HTERT RPE-1 (cell line): ENCODE results near the gene GPX2.

Source experiments
- in situ Hi-C: fragments of 300-500 bp; cut with MboI; formaldehyde crosslinking; loops from 4 replicates; pipeline ENCODE4 v1.14.3; 2020; ENCODE audit warnings: low sequenced_read_pairs

GPX2 gene

DNA sequence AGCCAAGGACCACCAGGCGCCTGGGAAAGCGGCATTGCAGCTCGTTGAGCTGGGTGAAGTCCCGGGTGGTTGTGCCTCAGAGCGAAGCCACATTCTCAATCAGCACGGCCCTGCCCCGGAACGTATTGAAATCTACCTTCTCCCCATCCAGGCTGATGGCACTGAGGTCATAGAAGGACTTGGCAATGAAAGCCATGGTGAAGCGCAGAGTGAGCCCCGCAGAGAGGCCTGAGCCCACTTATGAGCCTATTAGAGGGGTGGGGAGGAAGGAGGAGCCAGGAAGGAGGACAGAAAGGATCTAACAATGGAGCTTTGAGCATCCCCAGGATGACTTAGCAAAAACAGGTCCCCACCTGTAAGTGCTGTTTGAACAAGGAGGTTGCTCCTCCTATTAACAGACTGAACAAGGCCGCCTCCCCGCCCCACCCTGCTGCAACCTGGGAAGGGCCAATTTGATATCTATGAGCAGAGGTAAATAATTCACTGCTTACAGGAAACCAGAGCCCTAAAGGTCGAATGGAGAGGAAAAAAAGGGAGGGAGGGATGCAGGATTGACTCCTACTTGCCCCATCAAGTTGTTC lies at the start of gene GPX2:
Gene GPX2, minus strand, starts transcription at position 215 of the 581 bp plus-strand sequence. Its CDS starts 19 bp downstream, at position 196.
- in situ Hi-C loops: no loop called here

DNA sequence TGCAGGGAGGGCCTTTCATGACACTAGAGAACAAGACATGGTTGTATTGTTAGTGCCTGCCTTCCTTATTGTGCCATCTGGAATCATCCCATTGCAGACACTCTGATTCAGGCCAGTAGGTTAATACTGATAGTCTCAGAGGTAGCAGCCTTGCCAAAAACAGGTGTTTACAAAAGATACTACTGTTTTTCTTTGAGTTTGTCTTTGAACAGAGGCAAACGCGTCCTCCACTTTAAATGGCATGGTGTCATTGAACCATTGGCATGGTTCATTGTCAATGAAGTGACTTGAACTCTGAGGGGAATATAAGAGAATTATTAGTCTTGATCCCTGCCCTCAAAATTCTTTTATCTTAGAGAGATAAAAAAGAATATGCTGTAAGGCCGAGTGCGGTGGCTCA lies 48.4 kb upstream of the GPX2 start:
- in situ Hi-C loops: no loop called here

DNA sequence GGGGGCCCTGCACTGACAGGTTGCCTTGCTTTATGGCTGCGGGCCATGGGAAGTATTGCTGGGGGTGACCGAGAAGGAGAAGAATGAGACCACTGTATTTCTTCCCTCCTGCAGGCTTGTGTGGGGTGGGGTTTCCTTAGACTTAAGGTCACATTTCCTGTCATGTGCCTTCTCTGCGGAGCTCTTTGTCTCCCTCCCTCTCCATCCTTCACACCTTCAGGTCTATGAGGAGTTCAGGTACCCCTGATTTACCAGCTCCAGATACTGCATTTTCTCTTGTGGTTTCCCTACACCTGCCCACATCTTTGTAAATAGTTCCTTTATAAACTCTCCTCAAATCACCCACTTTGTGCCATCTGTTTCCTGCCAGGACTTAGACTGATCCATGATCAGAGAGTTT lies 47.8 kb upstream of the GPX2 start:
- in situ Hi-C loops: no loop called here

DNA sequence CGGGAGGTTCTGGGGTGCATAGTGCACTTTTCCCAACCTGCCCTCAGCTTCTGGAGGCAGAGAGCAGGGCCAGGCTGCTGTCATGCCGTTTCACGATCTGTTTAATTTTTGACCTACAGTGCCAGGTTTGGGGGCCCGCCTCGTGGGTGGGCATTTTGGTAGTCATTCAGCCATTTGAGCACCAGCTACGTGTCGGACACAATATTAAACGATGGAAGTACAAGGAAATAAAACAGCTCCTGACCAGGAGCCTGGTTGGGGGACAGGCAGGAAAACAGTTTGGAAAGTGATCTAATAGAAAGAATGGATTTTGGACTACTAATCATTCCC lies 44.9 kb upstream of the GPX2 start:
- in situ Hi-C loops: no loop called here

DNA sequence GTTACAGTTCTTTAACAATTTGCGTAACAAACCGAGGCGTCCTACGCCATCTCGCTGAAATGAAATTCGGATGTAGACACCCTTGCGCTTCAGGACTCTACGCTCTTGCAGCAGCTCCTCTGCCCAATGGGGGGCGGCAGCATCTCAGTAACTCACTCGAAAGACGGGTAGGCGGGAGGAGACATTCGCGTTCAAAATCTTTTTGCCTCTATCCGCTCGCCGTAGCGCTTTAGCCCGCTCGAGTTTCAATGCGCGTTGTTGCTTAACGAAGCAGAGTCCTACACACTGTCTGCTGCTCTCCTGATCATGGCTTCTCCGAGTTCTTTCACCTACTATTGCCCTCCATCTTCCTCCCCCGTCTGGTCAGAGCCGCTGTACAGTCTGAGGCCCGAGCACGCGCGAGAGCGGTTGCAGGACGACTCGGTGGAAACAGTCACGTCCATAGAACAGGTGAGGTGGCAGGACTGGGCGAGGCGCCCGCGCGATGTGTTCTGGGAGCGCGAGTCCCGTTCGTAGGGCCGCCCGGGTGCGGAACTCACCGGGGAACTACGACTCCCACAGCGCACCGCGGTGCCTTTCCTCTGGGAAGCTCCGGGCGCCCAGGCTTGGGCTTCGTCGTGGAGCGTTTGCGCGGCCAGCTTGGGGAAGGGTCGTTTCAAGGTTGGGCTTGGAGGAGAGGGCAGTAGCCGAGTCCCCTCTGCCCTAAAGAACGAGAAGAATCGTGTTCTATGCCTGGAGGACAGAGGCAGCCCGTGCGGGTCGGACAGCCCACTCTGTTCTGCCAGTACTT lies 44.3 kb upstream of the GPX2 start, which contains the start of gene FNTB:
Gene FNTB, plus strand, starts transcription at position 248 of the 790 bp plus-strand sequence. Its CDS starts 59 bp downstream, at position 307.
- in situ Hi-C loops: no loop called here

DNA sequence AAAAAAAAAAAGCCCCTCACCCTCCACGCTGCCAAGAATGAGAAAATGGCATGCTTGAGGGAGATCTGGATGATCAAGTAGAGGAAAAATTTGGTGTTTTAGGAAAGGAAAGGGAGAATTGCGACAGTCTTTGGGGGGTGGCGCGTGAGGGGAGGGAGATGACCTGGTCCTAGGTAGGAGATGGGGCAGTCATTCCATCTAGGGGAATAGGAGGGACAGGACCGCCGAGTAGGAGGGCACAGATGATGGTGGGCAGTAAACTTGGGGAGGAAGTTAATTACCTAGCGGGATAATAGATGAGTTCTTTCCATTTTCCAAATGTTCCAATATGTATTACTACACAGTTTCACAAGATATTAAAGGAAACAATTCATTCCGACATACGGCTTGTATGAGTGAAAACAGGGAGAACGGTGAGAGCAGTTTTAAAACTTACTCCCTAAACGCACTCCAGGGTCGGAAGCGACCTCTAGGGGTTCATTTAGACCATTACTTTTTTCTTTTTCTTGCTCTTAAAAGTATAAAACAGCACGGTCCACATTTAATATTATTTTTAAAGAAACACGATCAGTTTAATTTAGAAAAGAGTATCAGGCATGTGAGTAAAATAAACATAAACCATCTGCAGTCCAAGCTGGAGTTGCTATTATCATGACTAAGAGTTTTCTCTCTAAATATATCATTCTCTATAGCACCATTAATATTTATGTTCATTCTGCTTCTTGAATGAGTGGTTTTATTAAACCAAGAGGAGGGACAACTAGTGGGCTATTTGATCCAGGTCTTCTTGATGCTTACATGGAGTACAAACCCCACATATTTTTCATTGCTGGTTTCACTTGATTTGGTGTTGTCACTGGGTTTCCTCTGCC lies 41.1 kb upstream of the GPX2 start:
- in situ Hi-C loops: no loop called here

DNA sequence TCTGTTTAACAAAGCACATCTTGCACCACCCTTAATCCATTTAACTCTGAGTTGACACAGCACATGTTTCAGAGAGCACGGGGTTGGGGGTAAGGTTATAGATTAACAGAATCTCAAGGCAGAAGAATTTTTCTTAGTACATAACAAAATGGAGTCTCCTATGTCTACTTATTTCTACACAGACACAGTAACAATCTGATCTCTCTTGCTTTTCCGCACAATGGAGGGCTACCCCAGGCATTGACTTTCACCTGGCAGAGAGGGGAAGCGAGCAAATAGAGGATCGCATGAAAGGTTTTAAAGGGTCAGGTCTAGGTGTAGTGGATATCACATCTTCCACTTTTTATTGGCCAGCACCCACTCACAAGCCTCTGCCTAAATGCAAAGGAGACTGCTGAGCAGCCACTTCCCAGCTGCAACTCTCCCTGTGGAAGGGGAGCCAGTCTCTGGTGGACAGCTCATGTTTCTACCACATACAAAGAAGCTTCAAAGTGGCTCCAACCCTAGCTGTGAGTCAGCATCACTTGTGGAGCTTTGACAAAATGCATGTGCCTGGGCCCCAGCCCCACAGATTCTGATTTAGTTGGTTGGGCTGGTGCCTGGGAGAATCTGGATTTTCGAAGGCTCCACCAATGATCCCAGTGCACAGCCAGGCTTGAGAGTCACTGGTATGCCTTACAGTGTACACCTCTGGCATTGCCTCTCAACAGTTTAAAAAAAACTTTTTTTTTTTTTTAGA lies 37.0 kb upstream of the GPX2 start:
- in situ Hi-C loops: no loop called here

DNA sequence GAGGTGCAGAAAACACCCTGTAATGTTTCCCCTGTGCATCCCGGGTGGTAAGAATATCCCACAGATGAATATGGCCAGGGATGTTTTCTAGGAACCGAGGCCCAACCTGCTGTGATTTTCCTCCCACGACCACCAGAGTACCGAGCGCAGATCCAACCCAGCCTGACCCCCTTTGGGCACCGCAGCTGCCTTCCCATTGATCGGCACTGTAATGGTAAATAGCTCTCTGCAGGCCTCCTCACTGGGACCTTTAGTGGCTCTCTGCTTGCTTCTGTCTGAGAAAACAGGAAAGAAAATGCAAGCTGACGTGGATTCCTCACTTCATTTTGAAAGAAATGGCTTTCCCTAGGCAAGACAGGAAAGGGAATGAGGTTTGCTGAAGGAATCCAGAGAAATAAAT lies 32.0 kb upstream of the GPX2 start:
- in situ Hi-C loops: no loop called here

DNA sequence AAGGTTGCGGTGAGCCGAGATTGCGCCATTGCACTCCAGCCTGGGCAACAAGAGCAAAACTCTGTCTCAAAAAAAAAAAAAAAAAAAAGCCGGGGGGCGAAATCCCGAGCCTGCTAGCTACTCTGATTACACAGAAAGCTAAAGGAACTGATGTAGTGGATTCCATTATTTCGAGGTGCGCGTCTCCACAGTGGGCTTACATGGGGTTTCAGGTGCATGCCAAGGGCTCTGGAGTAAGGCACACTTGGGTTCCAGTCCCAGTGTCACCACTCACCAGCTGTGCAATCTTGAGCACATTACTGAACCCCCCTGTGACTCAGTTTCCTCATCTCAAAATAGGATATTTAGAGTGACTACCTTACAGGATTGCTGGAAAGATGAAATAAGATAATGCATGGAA lies 31.3 kb upstream of the GPX2 start:
- in situ Hi-C loops: no loop called here

DNA sequence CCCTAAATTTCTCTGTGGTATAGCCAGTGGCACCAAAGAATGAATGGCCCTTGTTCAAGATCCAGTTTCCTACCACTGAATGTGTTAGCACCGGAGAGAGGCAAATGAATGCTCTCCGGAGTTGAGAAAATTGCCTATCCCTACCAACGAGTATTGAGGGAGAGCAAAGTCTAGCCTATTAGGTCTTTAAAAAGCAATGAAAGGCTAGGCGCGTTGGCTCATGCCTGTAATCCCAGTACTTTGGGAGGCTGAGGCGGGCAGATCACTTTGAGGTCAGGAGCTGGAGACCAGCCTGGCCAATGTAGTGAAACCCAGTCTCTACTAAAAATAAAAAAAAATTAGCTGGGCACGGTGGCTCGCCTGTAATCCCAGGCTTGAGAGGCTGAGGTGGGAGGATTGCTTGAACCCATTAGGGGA lies 30.5 kb upstream of the GPX2 start:
- in situ Hi-C loops: no loop called here

DNA sequence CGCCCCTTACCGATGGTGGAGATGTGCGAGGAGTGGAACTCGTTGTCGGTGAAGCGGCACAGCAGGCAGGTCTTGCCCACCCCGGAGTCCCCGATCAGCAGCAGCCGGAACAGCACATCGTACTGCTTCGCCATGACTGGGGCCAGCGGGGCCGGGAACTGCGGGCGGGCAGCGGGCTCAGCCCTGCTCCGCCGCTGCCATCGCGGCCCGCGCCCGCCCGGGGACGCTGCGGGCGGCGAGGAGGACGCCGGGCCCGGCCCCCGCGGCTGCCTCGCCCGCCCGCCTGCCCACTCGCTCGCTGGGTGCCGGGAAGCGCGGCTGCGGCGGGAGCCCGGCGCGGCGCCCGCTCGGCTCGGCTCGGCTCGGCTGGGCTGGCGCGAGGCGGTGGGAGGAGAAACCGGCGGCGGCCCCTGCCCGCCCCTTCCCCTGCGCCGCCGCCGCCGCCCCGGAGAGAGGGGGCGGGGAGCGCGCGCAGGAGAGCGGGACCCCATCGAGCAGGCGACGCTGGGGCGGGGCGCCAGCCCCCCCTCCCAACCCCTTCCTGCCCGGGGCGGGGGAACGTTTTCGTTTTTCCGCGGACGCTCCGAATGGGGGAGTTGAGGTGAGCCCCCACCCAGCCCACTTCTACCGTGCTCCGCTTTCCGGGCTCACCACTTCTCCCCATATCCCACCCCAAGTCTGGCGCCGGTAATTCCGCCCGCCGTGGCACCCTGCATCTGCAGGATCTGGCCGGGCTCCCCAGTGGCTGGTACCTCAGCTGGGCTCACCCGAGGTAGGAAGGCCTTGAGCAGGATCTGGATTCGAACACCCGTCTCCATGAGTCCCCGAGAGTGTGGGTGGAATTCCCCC lies 29.6 kb upstream of the GPX2 start, which contains the start of gene RAB15:
Gene RAB15, minus strand, starts transcription at position 394 of the 849 bp plus-strand sequence. Its CDS starts 260 bp downstream, at position 134.
- in situ Hi-C loops: no loop called here

DNA sequence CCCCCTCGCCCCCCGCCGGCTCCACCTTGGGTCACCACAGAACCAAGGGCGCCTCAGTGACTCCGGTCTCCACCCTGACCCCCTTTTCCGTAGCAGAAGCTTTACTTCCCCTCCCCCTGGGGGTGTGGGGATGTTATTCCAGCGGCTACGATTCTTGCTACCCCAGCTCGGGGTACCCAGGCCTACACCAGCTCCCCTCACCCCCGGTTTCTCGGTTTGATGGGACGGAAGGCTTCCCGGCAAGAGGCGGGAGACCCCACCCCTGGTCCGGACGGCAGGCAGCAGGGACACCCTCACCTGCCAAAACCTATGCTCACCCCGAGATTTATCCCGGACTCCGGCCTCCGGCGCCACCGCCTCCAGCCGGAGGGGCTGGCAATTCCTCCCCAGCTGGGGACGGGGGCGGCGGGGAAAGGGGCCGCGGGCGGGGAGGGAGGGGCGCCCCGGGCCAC lies 29.0 kb upstream of the GPX2 start:
- in situ Hi-C loops: no loop called here

DNA sequence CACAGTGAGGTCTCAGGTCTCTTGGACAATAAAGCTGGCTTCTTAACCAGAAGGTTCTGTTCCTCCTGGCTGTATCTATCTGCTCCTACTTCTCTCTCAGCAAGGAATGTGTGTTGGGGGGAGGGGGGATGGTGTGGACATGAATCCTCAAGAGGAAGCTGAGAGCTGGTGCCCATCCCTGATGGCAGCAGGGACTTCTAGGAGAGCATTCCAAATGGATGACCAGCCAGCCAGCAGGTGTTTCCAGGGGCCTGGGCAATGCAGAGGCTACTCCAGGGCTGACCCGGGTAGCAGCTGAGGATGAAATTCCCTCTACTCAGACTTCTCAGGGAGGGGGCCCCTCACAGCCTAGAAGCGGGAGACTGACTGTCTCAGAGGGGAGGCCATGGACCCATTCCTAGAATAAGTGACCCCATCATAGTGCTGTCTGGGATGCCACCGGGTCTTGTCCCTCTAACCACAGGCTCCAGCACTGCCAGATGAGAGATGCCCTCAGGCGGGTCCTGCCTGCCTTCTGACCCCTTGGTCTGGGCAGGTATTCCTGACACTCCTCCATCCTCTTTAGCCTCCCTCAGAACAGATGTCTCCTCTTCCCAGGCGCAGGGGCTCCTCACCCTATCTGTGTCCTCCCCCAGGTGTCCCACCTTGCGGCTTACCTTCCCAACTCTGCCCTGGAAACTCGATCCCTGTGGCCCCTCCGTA lies 28.4 kb upstream of the GPX2 start:
- in situ Hi-C loops: no loop called here

DNA sequence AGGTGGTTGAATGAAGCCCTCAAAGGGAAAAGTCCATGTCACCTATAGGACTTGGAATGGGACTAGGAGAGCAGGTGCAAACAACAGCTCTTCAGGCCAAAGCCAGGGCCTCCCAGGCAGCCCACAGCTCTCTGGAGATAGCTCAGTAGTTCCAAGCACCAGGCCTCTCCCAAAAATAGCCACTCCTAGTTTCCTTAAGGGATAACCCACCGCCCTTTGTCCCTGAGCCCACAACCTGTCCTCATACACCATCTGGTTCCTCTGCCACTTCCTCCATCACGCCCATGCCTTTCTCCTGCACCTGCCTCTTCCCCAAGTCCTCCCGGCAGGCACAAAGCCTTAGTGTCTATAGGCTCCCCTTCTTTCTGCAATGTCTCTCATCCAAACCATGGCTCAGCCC lies 27.5 kb upstream of the GPX2 start:
- in situ Hi-C loops: no loop called here

DNA sequence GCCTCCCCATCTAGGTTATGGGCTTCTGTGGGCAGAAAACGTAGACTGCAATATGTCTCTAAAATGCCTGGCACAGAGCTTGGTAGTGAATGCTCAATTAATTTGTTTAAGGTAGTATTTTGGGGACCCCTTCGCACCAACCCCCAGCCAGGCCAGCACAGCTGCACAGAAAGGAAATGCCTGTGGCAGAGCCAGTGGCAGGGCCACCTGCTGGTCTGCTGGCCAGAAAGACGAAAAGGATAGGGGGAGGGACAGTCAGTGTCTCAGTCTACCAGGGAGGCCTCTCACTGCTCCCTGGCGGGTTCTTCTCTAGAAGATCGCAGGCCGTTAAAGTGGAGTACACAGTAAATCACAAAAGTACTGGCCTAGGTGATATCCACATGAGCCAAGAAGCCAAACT lies 26.1 kb upstream of the GPX2 start:
- in situ Hi-C loops: no loop called here

DNA sequence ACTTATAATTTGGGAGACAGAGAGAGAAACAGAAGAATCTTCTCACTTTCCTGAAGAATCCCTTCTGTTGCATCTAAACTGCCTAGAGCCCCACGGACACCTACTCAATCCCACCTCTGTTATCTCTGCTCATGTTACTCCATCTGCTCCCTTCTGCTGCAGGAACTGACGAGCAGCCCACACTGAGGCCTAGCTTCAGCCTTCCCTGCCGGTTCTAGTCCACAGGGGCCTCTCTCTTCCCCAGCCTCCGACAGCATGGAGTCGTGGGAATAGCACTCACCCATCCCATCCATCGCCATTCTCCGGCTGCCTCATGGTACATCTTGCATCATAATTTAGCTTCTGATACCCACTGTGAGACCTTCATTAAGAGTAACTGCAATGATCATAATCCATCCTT lies 25.6 kb upstream of the GPX2 start:
- in situ Hi-C loops: no loop called here

DNA sequence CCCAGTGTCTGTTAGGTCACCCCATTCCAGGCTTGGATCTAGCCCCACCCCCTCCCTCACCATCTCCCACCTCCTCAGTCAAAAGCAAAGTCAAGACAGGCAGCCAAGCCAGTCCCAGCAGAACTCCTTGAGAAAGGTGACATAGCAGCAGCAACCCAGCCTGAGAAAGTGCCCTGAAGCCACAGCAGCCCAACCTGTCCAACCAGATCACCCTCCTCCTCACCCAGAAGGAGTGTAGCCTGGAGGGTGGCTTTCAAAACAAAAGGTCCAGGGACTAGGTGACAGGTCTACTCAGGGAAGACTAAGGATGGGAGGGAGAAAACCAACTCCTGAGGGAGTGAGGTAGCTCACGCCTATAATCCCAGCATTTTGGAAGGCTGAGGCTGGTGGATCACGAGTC lies 24.4 kb upstream of the GPX2 start:
- in situ Hi-C loops: no loop called here

DNA sequence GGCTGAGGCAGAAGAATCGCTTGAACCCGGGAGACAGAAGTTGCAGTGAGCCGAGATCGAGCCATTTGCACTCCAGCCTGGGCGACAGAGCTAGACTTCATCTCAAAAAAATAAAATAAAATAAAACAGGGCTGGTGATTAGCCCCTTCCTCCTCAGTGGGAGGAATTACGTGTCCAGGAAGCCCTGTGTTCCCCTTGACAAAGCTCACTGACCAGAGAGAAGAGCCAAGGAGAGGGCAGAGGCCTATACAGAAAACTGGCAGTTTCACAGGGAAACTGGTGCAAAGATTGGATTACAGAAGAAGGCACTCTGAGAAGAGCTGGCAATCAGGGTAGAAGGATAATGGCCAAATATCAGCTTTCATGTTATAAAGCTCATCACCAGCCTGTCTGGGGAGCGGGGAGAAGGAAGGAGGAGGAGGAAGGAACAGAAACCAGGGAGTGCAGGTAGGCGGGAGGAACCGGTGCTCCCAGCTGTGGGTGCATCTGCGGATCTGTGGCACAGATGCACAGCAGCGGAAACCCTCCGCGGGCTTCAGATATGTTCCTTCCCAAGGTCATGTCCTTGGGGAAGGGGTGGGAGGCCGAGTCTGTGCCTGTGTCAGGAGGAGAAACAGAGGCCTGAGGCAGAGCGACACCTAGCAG lies 22.9 kb upstream of the GPX2 start:
- in situ Hi-C loops: no loop called here

DNA sequence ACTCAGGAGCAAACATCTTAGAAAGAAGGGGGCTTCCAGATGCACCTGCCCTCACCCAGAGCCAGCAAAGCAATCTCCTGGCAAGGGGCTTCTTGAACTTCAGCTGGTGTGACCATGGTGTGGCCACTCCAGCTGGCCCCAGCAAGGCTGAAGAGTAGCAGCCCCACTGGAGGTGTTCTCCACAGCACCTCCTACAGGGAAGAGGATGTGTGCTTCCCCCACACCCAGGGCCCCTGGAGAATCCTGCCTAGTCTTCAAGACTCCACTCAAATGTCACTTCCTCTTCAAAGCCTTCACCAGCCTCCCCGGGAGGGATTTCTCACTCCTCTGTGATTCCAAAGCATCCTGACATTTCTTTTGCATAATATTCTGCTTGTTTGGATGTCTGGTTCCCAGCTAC lies 21.1 kb upstream of the GPX2 start:
- in situ Hi-C loops: no loop called here
